Transverse colon (tissue), 4 donors: ENCODE measurements around the gene CPM. TPM values are rescaled to one million over a fixed set of nuclear protein-coding genes. Genes with fewer than 3 reads are reported as not detected.

ENCODE experiments used
- DNase-seq: peaks from one replicate; pipeline ENCODE4 v3.0.0-alpha.2; 2019
- H3K27ac ChIP-seq, 4 donors: fragments of 200-600 bp; sonication (generic); 2 replicates each; pipeline ENCODE4 v1.5.1; 2016 to 2018; ENCODE audit warnings: inconsistent platforms in 4 of 4
- H3K27me3 ChIP-seq: fragments of 200-600 bp; sonication (generic); 2 replicates; pipeline ENCODE4 v1.5.1; 2017; ENCODE audit warnings: inconsistent platforms
- H3K36me3 ChIP-seq, 4 donors: fragments of 200-600 bp; sonication (generic); 2 replicates each; pipeline ENCODE4 v1.5.1; 2017 to 2019; ENCODE audit warnings: inconsistent platforms in 4 of 4
- H3K4me1 ChIP-seq, 4 donors: fragments of 200-600 bp; sonication (generic); 2 replicates each; pipeline ENCODE4 v1.5.1; 2017 to 2020; ENCODE audit warnings: inconsistent platforms in 4 of 4
- H3K4me3 ChIP-seq, 4 donors: fragments of 200-600 bp; sonication (generic); 1 replicate in 1 of 4; 2 replicates in 3 of 4; pipeline versions ENCODE4 v1.5.1 to v1.6.1; 2017 to 2019; ENCODE audit warnings: inconsistent platforms in 4 of 4
- H3K9me3 ChIP-seq, 2 donors: fragments of 200-600 bp; sonication (generic); 2 replicates each; pipeline ENCODE4 v1.5.1; 2017 to 2019; ENCODE audit warnings: inconsistent platforms in 2 of 2
- EP300 ChIP-seq: sonication (generic); formaldehyde crosslinking; IDR thresholded peaks from one replicate; pipeline ENCODE4 v1.6.1; 2017; ENCODE audit warnings: antibody characterized with exemption, low read depth
- POLR2A ChIP-seq: fragments of 450-650 bp; IDR thresholded peaks from one replicate; pipeline ENCODE4 v1.6.1; 2016; ENCODE audit warnings: antibody characterized with exemption, mild to moderate bottlenecking, moderate library complexity
- POLR2AphosphoS5 ChIP-seq, 3 donors: sonication (generic); formaldehyde crosslinking; IDR thresholded peaks; one replicate each; pipeline ENCODE4 v1.6.1; 2016; ENCODE audit warnings: antibody characterized with exemption in 3 of 3
- WGBS, 2 donors: methylation state at CpG; one replicate each; pipeline ENCODE4 v1.1.5; 2018; ENCODE audit warnings: low coverage in 1 of 2; 5-methylcytosine and 5-hydroxymethylcytosine counted together
- in situ Hi-C, 4 donors: fragments of 200-750 bp; cut with MboI; loops; one replicate each; pipeline versions ENCODE4 v1.15.0 to v1.15.1; 2017; ENCODE audit warnings: low sequenced_read_pairs in 3 of 4, low pct_ligation_motif_present in 1 of 4, low pct_unique_long_range_greater_than_20kb in 1 of 4
- intact Hi-C: fragments of 100-400 bp; cut with DNase I; formaldehyde crosslinking; loops from one replicate; pipeline ENCODE4 v1.15.1; 2023; ENCODE audit warnings: low total_unique reads
- total RNA-seq, 4 donors: library from RNA; depleted of rRNA; stranded (reverse); fragments of >200 nt; gene quantifications; one replicate each; pipeline ENCODE4 v1.1.0, GENCODE V29; 2016
- TF ChIP-seq, protein P1 (sequence below), 5 experiments: fragments of 200-600 bp in 3 of 5; fragments of 450-650 bp in 2 of 5; sonication (generic) in 3 of 5; IDR thresholded peaks; 1 replicate in 2 of 5; 2 replicates in 3 of 5; pipeline ENCODE4 v1.5.1; 2016 to 2017; ENCODE audit warnings: antibody characterized with exemption in 5 of 5, inconsistent platforms in 3 of 5, mild to moderate bottlenecking in 2 of 5, moderate library complexity in 1 of 5

The CPM gene
- total RNA-seq, 4 donors from 2014 or later: 36.4 to 147 (median 107) TPM

DNA sequence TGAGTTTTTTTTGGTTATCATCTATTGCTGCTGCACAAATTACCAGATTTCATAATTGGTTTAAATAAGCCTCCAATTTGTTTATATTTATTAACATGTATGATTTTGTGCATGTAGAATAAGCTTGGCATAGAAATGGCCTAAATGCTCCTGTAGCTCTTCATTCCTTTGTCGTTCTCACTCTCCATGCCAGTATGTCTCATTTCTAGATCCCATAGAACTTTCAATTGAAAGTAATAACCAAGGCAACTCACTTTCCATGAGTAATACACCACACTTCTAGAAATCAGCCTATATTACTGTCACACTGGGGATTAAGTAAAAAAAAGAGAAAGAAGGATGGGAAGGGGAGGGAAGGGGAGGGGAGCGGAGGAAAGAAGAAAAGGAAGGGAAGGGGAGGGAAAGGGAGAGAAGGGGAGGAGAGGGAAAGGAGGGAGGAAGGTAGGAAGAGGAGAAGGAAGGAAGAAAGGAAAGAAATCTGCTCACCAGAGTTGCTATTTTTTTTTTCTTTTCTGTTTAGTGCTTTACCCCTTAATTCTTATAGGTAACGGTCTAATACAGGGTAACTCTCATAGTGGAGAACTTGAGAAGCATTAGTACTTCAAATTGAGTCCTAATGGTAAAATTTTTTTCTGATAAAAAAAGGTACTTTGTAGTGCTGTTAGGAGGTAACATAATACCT is 79.4 kb downstream of the CPM start:
- TF ChIP-seq, protein P1, sequence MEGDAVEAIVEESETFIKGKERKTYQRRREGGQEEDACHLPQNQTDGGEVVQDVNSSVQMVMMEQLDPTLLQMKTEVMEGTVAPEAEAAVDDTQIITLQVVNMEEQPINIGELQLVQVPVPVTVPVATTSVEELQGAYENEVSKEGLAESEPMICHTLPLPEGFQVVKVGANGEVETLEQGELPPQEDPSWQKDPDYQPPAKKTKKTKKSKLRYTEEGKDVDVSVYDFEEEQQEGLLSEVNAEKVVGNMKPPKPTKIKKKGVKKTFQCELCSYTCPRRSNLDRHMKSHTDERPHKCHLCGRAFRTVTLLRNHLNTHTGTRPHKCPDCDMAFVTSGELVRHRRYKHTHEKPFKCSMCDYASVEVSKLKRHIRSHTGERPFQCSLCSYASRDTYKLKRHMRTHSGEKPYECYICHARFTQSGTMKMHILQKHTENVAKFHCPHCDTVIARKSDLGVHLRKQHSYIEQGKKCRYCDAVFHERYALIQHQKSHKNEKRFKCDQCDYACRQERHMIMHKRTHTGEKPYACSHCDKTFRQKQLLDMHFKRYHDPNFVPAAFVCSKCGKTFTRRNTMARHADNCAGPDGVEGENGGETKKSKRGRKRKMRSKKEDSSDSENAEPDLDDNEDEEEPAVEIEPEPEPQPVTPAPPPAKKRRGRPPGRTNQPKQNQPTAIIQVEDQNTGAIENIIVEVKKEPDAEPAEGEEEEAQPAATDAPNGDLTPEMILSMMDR (IDR thresholded peaks at IDR 0.05): no peak
- TF ChIP-seq POLR2A (no peak), POLR2AphosphoS5 (IDR thresholded peaks at IDR 0.05) (no peak), EP300 (no peak)
- H3K4me1 ChIP-seq: no peaks in the 10 kb centered on the region
- peaks cover 0 to 21% (median 4%) of the 10 kb centered on the region in 4 donors for H3K36me3 ChIP-seq
- H3K4me3 ChIP-seq: no peak overlapping the region
- in situ Hi-C loops (loop anchor here in 1 of 4 donors (25.0 kb wide), 2 partner anchors 209 to 409 kb away; no protein-coding TSS in a partner anchor), intact Hi-C loops (no loop called here)
- no peaks in the 10 kb centered on the region for H3K27me3 ChIP-seq
- H3K27ac ChIP-seq: no peak overlapping the region
- DNase-seq: no peak
- WGBS, 2 donors: 82 to 89% methylated on average over 3 of the region's 3 CpGs
- no peaks in the 10 kb centered on the region for H3K9me3 ChIP-seq

DNA sequence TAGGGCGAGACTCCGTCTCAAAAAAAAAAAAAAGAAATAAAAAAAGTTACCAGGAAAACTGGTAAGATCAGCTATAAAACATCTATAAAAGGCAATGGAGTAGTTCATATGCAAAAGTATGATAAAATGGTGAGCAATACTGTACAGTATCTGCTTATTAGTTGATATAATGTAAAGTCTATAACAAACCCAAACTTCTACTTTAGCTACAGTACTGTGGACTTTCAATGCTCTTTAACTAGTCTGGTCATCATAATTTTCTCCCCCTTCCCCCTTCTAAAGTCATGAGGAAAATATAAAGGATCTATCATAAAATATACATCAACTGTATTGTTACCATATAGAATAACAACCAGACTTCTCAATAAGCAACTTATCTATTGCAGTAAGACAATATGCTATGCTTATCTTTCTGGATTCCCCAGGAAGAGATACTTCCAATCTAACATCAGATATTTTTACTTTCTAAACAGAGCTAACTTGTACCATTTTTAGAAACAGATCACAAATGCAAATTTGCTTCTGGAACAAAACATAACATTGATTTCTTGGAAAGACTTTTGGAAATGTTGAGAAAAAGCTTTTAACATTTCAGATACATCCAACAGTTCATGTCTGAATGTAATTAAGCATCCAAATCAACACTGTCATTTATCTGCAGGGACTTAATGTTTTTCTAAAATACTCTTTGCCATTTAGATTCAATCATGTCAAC is 81.2 kb downstream of the CPM start:
- peaks cover 0 to 10% (median 0%) of the 10 kb centered on the region in 4 donors for H3K36me3 ChIP-seq
- intact Hi-C loops: no loop called here
- in situ Hi-C loops: loop anchor here in 1 of 4 donors (25.0 kb wide), 2 partner anchors 211 to 411 kb away; no protein-coding TSS in a partner anchor
- H3K9me3 ChIP-seq: no peaks in the 10 kb centered on the region
- no peak for DNase-seq
- H3K4me3 ChIP-seq: no peak overlapping the region
- TF ChIP-seq, protein P1 (IDR thresholded peaks at IDR 0.05): no peak
- TF ChIP-seq POLR2AphosphoS5 (IDR thresholded peaks at IDR 0.05): no peak
- no peak for TF ChIP-seq POLR2A
- no peak for TF ChIP-seq EP300
- WGBS, 2 donors: 85 to 88% methylated on average over 2 of the region's 2 CpGs
- no peaks in the 10 kb centered on the region for H3K27me3 ChIP-seq
- H3K4me1 ChIP-seq: no peaks in the 10 kb centered on the region
- H3K27ac ChIP-seq: no peak overlapping the region

DNA sequence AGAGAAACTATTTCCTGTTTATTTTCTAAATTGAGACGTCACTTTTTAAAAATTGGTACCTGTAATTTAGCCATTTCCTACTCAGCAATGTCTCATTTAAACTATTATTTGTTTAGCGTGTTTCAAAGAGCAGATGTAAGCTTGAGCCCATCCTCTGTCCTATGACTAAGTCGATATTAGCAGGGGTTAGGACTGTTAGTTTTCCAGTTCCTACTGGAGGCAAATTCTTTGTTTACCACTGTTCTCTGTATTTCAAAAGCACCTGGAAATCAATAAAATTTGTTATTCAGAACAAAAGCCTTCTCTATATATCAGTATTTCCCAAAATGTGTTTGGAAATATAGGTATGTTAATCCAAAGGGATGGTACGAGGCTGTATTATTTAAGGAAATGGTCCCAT is 82.6 kb downstream of the CPM start:
- H3K36me3 ChIP-seq: no peaks in the 10 kb centered on the region
- DNase-seq: no peak

DNA sequence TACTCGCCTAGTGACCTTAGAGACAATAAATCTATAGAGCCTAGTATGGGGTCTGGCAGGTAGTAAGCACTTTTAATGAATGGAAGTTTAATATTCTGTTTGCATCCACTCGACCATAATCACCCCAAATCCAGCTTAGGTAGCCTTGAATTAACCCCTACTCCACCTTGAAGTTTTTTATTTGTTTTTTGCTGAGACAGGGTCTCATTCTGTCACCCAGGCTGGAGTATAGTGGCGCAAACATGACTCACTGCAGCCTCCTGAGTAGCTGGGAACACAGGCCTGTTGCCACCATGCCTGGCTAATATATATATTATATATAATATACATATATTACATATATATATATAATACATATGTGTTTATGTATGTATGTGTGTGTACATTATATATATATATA is 86.2 kb downstream of the CPM start:
- H3K4me1 ChIP-seq: no peaks in the 10 kb centered on the region
- H3K4me3 ChIP-seq: no peak overlapping the region
- H3K36me3 ChIP-seq: peaks cover 0 to 13% (median 3%) of the 10 kb centered on the region in 4 donors
- H3K27me3 ChIP-seq: no peaks in the 10 kb centered on the region
- H3K9me3 ChIP-seq: no peaks in the 10 kb centered on the region
- intact Hi-C loops: no loop called here
- WGBS, 2 donors: 76 to 85% methylated on average over 3 of the region's 3 CpGs
- no peak for DNase-seq
- in situ Hi-C loops: no loop called here
- H3K27ac ChIP-seq: no peak overlapping the region
- TF ChIP-seq POLR2A (no peak), EP300 (no peak), POLR2AphosphoS5 (IDR thresholded peaks at IDR 0.05) (no peak)
- TF ChIP-seq, protein P1 (IDR thresholded peaks at IDR 0.05): no peak

More for the DNA sequence above, 82.6 kb downstream of the CPM start:
- no peak overlapping the region for H3K4me3 ChIP-seq
- intact Hi-C loops (no loop called here), in situ Hi-C loops (loop anchor here in 1 of 4 donors (25.0 kb wide), 2 partner anchors 212 to 412 kb away; no protein-coding TSS in a partner anchor)
- H3K4me1 ChIP-seq: no peaks in the 10 kb centered on the region
- WGBS, 2 donors: 57 to 69% methylated on average over 4 of the region's 4 CpGs
- no peaks in the 10 kb centered on the region for H3K27me3 ChIP-seq
- H3K27ac ChIP-seq: no peak overlapping the region
- TF ChIP-seq POLR2AphosphoS5 (IDR thresholded peaks at IDR 0.05): no peak
- no peak for TF ChIP-seq POLR2A
- TF ChIP-seq, protein P1 (IDR thresholded peaks at IDR 0.05): no peak
- no peak for TF ChIP-seq EP300
- H3K9me3 ChIP-seq: no peaks in the 10 kb centered on the region
